SW480 (cell line): ENCODE data around the gene UGT2B7.
"Not testable (repeated sequence)": the region's sequence is repeated elsewhere in the genome, so short reads cannot be mapped to it uniquely, and the experiment has no call there.

Experiments used
- DNase-seq: peaks from one replicate; pipeline ENCODE4 v3.0.0-alpha.2; 2016; ENCODE audit warnings: low spot score

The UGT2B7 gene

DNA sequence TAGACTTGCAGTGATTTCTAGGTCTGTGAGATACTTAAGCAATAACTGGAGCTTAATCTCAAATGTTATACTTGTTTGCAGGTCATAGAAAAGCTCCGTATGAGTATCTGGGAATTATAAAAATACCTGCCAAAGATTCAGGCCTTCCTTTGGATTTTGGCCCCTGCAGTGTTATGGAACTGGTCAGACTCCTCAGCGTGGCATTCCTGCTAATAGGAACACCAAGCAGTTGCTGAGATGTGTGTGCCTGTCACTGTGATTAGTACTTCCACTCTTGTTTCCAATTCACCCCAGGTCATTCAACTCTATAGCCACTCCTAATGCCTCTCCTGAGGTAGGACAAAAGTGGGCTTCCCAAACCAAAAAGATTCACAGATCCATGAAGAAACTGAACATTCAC is 7.8 kb upstream of the UGT2B7 start:
- no peak for DNase-seq

DNA sequence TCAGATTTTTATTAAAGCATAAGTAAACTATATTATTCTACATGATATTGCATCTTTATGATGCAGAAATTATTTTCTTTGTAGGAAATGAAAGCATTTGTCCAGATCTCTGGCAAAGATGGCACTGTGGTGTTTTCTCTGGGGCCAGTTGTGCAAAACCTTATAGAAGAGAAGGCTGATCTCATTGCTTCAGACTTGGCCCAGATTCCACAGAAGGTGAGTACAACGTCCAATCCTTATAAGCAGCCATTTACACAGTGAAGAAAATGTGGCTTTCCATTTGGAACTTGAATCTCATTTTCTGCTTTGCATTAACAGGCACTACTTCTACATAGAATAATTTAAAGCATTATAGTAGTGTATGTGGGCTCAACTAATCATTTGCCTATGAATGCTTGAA is 6.9 kb upstream of the UGT2B7 start:
- DNase-seq: no peak

DNA sequence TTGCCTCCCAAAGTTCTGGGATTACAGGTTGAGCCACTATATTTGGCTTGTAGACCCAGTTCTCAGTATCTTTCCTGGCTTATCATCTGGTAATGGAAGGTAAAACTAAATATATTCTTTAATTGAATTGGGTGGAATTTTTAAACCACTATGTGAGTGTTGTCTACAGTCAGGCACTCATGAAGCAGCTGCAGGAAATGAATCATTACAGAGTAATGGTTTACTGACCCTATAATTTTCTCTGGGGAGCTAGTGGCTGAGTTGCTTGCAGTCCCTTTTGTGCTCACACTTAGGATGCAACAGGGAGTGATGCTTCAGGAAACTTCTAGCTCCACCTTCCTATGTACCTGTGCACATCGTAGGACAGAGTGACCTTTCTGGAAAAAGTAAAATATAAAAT is 4.1 kb upstream of the UGT2B7 start:
- DNase-seq: no peak

- DNase-seq: no peak
These were observed 3.2 kb upstream of the UGT2B7 start for GRCh38 chr4:69092980-69093568.

GRCh38 chr4:69093681-69094080 is 2.6 kb upstream of the UGT2B7 start:
- no peak for DNase-seq

- no peak for DNase-seq
These were observed 958 bp upstream of the UGT2B7 start for GRCh38 chr4:69095301-69095731.

- no peak for DNase-seq
These were observed 536 bp downstream of the UGT2B7 start for GRCh38 chr4:69096810-69097209.

- DNase-seq: no peak
These were observed 2.2 kb downstream of the UGT2B7 start for GRCh38 chr4:69098470-69098869.

GRCh38 chr4:69099910-69100309 is 3.6 kb downstream of the UGT2B7 start:
- DNase-seq: no peak

DNA sequence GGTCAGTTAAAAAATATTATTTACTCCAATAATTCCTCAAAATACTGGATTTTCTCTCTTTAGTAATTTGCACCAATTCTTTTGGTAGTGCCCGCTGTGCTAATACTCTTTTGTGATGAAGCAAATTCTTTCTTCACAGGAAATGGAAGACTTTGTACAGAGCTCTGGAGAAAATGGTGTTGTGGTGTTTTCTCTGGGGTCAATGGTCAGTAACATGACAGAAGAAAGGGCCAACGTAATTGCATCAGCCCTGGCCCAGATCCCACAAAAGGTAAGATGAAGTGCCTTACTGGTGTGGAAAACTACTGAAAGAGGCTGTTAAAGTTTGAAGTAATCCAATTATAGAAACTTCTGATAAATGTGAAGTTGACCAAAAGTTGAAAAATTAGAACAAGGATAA is 6.4 kb downstream of the UGT2B7 start:
- DNase-seq: not testable (repeated sequence)

DNA sequence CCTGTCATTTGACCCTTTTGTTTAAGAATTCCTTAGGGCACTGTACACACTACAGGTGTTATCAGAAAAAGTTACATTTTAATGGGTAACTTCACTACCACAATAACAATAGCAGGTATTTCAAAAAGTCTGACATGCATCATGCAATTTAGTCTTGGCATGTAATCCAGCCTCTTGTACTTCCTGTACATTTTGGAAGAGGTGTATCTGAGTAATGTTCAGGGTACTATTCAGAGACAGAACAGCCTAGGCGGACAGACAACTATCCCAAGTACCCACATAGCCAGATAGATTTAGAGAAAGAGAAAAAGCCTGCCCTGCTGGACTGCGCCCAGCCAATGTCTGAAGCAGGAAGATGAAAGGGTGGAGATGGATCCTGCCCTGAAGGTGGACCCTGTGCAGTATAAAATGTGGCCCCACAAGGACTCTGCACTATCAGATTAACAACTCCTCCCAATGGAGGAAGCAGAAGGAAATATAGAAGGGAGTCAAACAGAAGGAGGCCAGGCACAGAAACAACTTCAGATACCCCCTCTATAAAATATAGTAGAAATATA is 8.5 kb downstream of the UGT2B7 start:
- DNase-seq: no peak

DNA sequence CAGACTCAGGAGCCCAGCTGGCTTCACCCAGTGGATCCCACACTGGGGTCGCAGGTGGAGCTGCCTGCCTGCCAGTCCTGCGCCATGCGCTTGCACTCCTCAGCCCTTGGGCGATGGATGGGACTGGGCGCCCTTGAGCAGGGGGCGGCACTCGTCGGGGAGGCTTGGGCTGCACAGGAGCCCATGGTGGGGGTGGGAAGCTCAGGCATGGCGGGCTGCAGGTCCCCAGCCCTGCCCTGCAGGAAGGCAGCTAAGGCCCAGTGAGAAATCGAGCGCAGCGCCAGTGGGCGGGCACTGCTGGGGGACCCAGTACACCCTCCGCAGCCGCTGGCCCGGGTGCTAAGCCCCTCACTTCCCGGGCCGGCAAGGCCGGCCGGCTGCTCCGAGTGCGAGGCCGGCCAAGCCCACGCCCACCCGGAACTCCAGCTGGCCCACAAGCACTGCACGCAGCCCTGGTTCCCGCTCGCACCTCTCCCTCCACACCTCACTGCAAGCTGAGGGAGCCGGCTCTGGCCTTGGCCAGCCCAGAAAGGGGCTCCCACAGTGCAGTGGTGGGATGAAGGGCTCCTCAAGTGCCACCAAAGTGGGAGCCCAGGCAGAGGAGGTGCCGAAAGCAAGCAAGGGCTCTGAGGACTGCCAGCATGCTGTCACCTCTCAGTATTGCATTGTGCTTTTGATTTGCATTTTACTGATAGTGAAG is 19.0 kb downstream of the UGT2B7 start:
- DNase-seq: not testable (repeated sequence)

DNA sequence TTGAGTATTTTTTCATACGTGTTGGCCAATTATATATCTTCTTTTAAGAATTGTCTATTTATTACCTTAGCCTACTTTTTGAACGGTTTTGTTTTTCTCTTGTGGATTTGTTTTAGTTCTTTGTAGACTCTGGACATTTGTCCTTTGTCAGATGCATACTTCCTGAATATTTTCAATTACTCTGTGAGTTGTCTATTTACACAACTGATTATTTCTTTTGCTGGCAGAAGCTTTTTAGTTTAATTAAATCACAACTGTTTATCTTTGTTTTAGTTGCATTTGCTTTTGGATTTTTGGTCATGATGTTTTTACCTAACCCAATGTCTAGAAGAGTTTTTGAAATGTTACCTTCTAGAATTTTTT is 19.6 kb downstream of the UGT2B7 start:
- no peak for DNase-seq

- DNase-seq: no peak
These were observed 20.5 kb downstream of the UGT2B7 start for GRCh38 chr4:69116645-69117321.

DNA sequence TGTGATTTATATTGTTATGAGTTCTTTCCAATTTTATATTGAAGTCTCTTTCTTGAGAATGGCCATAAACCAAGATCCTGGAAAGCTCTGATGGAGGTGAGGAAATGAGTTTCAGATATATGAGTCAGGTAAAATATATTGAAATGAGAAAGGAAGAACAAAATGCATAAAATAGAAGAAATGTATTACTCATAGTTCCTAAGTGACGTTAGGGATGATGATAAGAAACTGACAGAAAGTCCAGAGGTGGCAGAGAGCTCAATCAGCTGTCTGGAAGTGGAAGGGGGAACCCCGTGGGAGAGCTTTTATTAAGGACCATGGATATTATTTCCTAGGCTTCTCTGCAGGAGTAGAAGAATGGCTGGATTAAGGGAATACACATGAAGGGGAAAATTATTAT is 24.6 kb downstream of the UGT2B7 start:
- no peak for DNase-seq

- no peak for DNase-seq
These were observed 26.2 kb downstream of the UGT2B7 start for GRCh38 chr4:69122476-69122875.

- DNase-seq: no peak
These were observed 28.7 kb downstream of the UGT2B7 start for GRCh38 chr4:69124941-69125340.

DNA sequence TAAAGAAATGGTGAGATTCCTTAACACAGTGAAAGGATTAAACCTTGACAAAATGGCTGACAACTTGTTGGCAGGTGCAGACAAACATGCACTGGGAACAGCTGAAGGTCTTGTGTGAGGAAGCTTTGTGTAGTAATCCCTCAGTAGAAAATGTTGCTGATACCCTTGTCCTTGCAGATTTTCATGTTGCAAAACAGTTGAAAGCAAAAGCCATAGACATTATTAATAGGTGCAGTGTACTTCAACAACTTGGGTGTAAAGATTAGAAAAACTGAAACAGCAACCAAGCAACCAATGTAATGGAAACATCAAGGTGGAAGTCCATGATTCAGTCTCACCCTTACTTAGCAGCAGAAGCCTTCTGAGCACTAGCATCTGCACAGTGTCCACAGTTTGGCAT is 29.8 kb downstream of the UGT2B7 start:
- no peak for DNase-seq

- no peak for DNase-seq
These were observed 37.7 kb downstream of the UGT2B7 start for GRCh38 chr4:69133993-69134392.

- DNase-seq: no peak
These were observed 38.2 kb downstream of the UGT2B7 start for GRCh38 chr4:69134471-69134870.

GRCh38 chr4:69141320-69141719 is 45.0 kb downstream of the UGT2B7 start:
- DNase-seq: no peak

DNA sequence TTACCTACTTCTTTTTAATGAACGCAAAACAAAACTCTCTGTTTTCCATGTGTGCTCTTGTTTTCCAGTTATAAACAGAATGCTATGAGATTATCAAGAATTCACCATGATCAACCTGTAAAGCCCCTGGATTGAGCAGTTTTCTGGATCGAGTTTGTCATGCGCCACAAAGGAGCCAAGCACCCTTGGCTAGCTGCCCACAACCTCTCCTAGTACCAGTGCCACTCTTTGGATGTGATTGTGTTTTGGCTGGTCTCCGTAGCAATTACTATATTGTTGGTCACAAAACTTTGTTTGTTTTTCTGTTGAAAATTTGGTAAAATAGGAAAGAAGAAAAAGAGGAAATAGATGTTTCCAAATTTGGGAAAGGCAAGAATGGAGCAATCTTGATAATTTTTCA is 51.1 kb downstream of the UGT2B7 start:
- no peak for DNase-seq

GRCh38 chr4:69154021-69154420 is 57.7 kb downstream of the UGT2B7 start:
- no peak for DNase-seq
